ENCODE measurements around the gene FAM151A.

DNA sequence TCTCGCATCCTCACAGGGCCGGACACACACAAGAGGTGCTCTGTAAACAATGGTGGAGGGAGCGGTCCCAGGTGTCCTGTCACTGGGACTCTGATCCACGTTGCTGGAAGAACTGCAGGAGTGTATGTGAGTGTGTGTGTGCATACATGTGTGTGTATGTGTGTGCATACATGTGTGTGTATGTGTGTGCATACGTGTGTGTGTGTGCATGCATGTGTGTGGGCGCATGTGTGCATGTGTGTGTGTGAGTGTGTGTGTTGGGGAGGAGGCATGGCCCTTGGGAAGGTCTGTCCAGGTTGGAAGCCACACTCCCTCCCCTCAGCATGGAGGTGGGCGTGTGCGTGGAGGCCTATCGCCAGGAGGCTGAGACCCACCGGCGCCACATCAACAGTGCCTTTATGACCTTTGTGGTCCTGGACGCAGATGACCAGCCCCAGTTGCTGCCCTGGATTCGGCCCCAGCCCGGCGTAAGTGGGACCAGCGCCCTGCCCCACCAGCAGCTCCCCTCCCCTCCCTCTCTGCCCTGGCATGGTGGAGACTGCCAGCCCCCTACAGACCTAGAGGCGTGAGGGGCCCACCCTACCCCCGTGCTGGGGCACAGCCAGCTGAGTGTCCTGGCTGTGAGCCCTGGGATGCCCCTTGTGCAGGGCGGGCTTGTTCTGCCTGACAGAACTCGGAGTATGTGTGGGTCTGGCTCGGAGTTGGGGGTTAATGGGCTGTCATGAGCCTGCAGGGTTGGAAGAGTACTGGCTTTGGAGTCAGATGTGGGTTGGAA lies 22.2 kb downstream of the FAM151A start:
- TF ChIP-seq, protein P1, sequence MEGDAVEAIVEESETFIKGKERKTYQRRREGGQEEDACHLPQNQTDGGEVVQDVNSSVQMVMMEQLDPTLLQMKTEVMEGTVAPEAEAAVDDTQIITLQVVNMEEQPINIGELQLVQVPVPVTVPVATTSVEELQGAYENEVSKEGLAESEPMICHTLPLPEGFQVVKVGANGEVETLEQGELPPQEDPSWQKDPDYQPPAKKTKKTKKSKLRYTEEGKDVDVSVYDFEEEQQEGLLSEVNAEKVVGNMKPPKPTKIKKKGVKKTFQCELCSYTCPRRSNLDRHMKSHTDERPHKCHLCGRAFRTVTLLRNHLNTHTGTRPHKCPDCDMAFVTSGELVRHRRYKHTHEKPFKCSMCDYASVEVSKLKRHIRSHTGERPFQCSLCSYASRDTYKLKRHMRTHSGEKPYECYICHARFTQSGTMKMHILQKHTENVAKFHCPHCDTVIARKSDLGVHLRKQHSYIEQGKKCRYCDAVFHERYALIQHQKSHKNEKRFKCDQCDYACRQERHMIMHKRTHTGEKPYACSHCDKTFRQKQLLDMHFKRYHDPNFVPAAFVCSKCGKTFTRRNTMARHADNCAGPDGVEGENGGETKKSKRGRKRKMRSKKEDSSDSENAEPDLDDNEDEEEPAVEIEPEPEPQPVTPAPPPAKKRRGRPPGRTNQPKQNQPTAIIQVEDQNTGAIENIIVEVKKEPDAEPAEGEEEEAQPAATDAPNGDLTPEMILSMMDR (IDR thresholded peaks at IDR 0.05; ENCODE audit: low read depth, low read length), result no peak
- no peak for TF ChIP-seq POLR2A (IDR thresholded peaks at IDR 0.05; ENCODE audit: extremely low read depth, insufficient read length)
